Tibial nerve (tissue), 3 donors: Measurements from ENCODE around the gene DOCK9.

Source experiments
- CTCF ChIP-seq, 5 experiments: fragments of 200-600 bp in 3 of 5; fragments of 450-650 bp in 2 of 5; sonication (generic) in 3 of 5; IDR thresholded peaks; one replicate each; pipeline ENCODE4 v1.5.1; 2016 to 2019; ENCODE audit warnings: antibody characterized with exemption in 5 of 5, mild to moderate bottlenecking in 3 of 5, moderate library complexity in 2 of 5
- POLR2A ChIP-seq, 2 donors: fragments of 450-650 bp; IDR thresholded peaks; one replicate each; pipeline ENCODE4 v1.6.1; 2017; ENCODE audit warnings: antibody characterized with exemption in 2 of 2, mild to moderate bottlenecking in 2 of 2, moderate library complexity in 2 of 2

- TF ChIP-seq CTCF (IDR thresholded peaks at IDR 0.05) (no peak), POLR2A (IDR thresholded peaks at IDR 0.05) (no peak)
Measured at GRCh38 chr13:98999639-98999952, 21.7 kb upstream of the DOCK9 start.
